Trophoblast cell (in vitro differentiated cells and primary cell): ENCODE measurements around the gene EXOSC1.

ENCODE experiments used
- DNase-seq, 2 donors: peaks; one replicate each; pipeline ENCODE4 v3.0.0-alpha.2; 2016
- H2AFZ ChIP-seq: 2 replicates; pipeline ENCODE4 v1.6.1; 2013; ENCODE audit warnings: low read length, moderate library complexity, mild to moderate bottlenecking; ENCODE audit not compliant: insufficient read depth, poor library complexity
- H2AK5ac ChIP-seq: 2 replicates; pipeline ENCODE4 v1.6.1; 2013; ENCODE audit warnings: mild to moderate bottlenecking, low read length
- H2BK120ac ChIP-seq: 2 replicates; pipeline ENCODE4 v1.6.1; 2013; ENCODE audit warnings: low read length, mild to moderate bottlenecking, moderate library complexity; ENCODE audit not compliant: insufficient read depth, poor library complexity
- H2BK12ac ChIP-seq: 2 replicates; pipeline ENCODE4 v1.6.1; 2013; ENCODE audit warnings: mild to moderate bottlenecking, low read length, moderate library complexity
- H2BK5ac ChIP-seq: 2 replicates; pipeline ENCODE4 v1.6.1; 2013; ENCODE audit warnings: low read length, low read depth, moderate library complexity, mild to moderate bottlenecking; ENCODE audit not compliant: poor library complexity
- H3K14ac ChIP-seq: 2 replicates; pipeline ENCODE4 v1.6.1; 2013; ENCODE audit warnings: mild to moderate bottlenecking, low read length
- H3K18ac ChIP-seq: 2 replicates; pipeline ENCODE4 v1.6.1; 2013; ENCODE audit warnings: mild to moderate bottlenecking, low read length
- H3K23ac ChIP-seq: 2 replicates; pipeline ENCODE4 v1.6.1; 2013; ENCODE audit warnings: low read length
- H3K27ac ChIP-seq: 2 replicates; pipeline ENCODE4 v1.5.1; 2013; ENCODE audit warnings: low read depth, mild to moderate bottlenecking, inconsistent platforms, low read length, moderate library complexity
- H3K27me3 ChIP-seq: 2 replicates; pipeline ENCODE4 v1.6.1; 2013; ENCODE audit warnings: inconsistent platforms, mild to moderate bottlenecking, low read length, moderate library complexity; ENCODE audit not compliant: insufficient read depth
- H3K36me3 ChIP-seq, 2 experiments: 1 replicate in 1 of 2; 2 replicates in 1 of 2; pipeline ENCODE4 v1.6.1; 2013; ENCODE audit warnings: low read length in 2 of 2, mild to moderate bottlenecking in 2 of 2, moderate library complexity in 1 of 2; ENCODE audit not compliant: insufficient read depth in 2 of 2, control insufficient read depth in 1 of 2
- H3K4ac ChIP-seq: 2 replicates; pipeline ENCODE4 v1.6.1; 2013; ENCODE audit warnings: low read depth, mild to moderate bottlenecking, low read length, moderate library complexity
- H3K4me1 ChIP-seq, 2 experiments: 1 replicate in 1 of 2; 2 replicates in 1 of 2; pipeline ENCODE4 v1.6.1; 2013; ENCODE audit warnings: low read length in 2 of 2, mild to moderate bottlenecking in 2 of 2, moderate library complexity in 1 of 2; ENCODE audit not compliant: insufficient read depth in 2 of 2, control insufficient read depth in 1 of 2
- H3K4me2 ChIP-seq: 2 replicates; pipeline ENCODE4 v1.6.1; 2013; ENCODE audit warnings: inconsistent platforms, mild to moderate bottlenecking, low read length, moderate library complexity
- H3K4me3 ChIP-seq: 2 replicates; pipeline ENCODE4 v1.5.1; 2013; ENCODE audit warnings: mild to moderate bottlenecking, low read depth, low read length, inconsistent platforms
- H3K79me1 ChIP-seq: one replicate; pipeline ENCODE4 v1.6.1; 2013; ENCODE audit warnings: low read length
- H3K79me2 ChIP-seq: 2 replicates; pipeline ENCODE4 v1.6.1; 2013; ENCODE audit warnings: low read length, mild to moderate bottlenecking; ENCODE audit not compliant: control insufficient read depth, insufficient read depth, poor library complexity
- H3K9ac ChIP-seq: 2 replicates; pipeline ENCODE4 v1.6.1; 2013; ENCODE audit warnings: mild to moderate bottlenecking, low read length
- H3K9me3 ChIP-seq: 2 replicates; pipeline ENCODE4 v1.6.1; 2013; ENCODE audit warnings: low read depth, mild to moderate bottlenecking, control low read depth, inconsistent platforms, low read length; ENCODE audit not compliant: insufficient read depth
- H4K12ac ChIP-seq: 2 replicates; pipeline ENCODE4 v1.6.1; 2013; ENCODE audit warnings: low read depth, mild to moderate bottlenecking, low read length, moderate library complexity
- H4K8ac ChIP-seq: 2 replicates; pipeline ENCODE4 v1.6.1; 2013; ENCODE audit warnings: low read depth, mild to moderate bottlenecking, low read length, moderate library complexity
- H4K91ac ChIP-seq: one replicate; pipeline ENCODE4 v1.6.1; 2013; ENCODE audit warnings: low read depth, mild to moderate bottlenecking, low read length, moderate library complexity
- WGBS: extraction: QIAGEN DNeasy Blood & Tissue Kit; methylation state at CpG from one replicate; pipeline ENCODE4 v1.1.7; 2013; ENCODE audit warnings: missing lambda C conversion rate; ENCODE audit not compliant: insufficient read length, insufficient coverage; ENCODE audit errors: extremely low coverage; 5-methylcytosine and 5-hydroxymethylcytosine counted together

Gene EXOSC1

GRCh38 chr10:97412891-97413304 is 32.9 kb downstream of the EXOSC1 start:
- no CpG with 5 or more reads among the region's 10 CpGs for WGBS
- Histone ChIP-seq H3K9ac (no peak overlapping the region), H3K4ac (no peak overlapping the region), H4K8ac (peak overlapping the region; percentile 55), H3K36me3 (no peaks in the 10 kb centered on the region), H3K18ac (no peak overlapping the region), H2AFZ (no peak overlapping the region), H2BK12ac (peak overlapping the region; percentile 34), H3K79me1 (no peaks in the 10 kb centered on the region), H3K79me2 (no peaks in the 10 kb centered on the region), H3K9me3 (peaks cover 1% of the 10 kb centered on the region), H2BK120ac (no peak overlapping the region), H3K27me3 (no peaks in the 10 kb centered on the region), H3K4me2 (no peak overlapping the region), H3K23ac (no peak overlapping the region), H4K12ac (no peak overlapping the region), H2BK5ac (no peak overlapping the region), H3K14ac (no peak overlapping the region), H2AK5ac (no peak overlapping the region), H4K91ac (no peak overlapping the region), H3K4me3 (no peak overlapping the region), H3K27ac (no peak overlapping the region), H3K4me1 (peaks cover 5 to 20% of the 10 kb centered on the region in 2 experiments)
- DNase-seq: peak in 1 of 2 donors; percentile 43

- no peak overlapping the region for H3K23ac ChIP-seq
- peaks cover 5 to 21% of the 10 kb centered on the region in 2 experiments for H3K4me1 ChIP-seq
- no peaks in the 10 kb centered on the region for H3K79me2 ChIP-seq
- no peak overlapping the region for H2BK12ac ChIP-seq
- H3K9me3 ChIP-seq: peaks cover 1% of the 10 kb centered on the region
- H3K27me3 ChIP-seq: no peaks in the 10 kb centered on the region
- no peaks in the 10 kb centered on the region for H3K36me3 ChIP-seq
- no peak overlapping the region for H2BK5ac ChIP-seq
- H2AK5ac ChIP-seq: no peak overlapping the region
- peak in 1 of 2 donors; percentile 46 for DNase-seq
- H3K4me2 ChIP-seq: no peak overlapping the region
- H3K18ac ChIP-seq: no peak overlapping the region
- no peak overlapping the region for H3K4ac ChIP-seq
- H2BK120ac ChIP-seq: no peak overlapping the region
- H3K4me3 ChIP-seq: no peak overlapping the region
- H3K27ac ChIP-seq: no peak overlapping the region
- no CpG with 5 or more reads among the region's 4 CpGs for WGBS
- H3K79me1 ChIP-seq: no peaks in the 10 kb centered on the region
- H2AFZ ChIP-seq: no peak overlapping the region
- H4K91ac ChIP-seq: no peak overlapping the region
- no peak overlapping the region for H3K14ac ChIP-seq
- H3K9ac ChIP-seq: no peak overlapping the region
- H4K12ac ChIP-seq: no peak overlapping the region
- H4K8ac ChIP-seq: no peak overlapping the region
Measured at GRCh38 chr10:97411406-97411805, 34.4 kb downstream of the EXOSC1 start.

GRCh38 chr10:97408496-97408992 is 37.3 kb downstream of the EXOSC1 start:
- Histone ChIP-seq H3K79me1 (no peaks in the 10 kb centered on the region), H3K18ac (no peak overlapping the region), H4K8ac (no peak overlapping the region), H3K27me3 (no peaks in the 10 kb centered on the region), H2BK5ac (no peak overlapping the region), H3K4me3 (no peak overlapping the region), H2BK12ac (no peak overlapping the region), H2AK5ac (no peak overlapping the region), H3K4me1 (peaks cover 3 to 14% of the 10 kb centered on the region in 2 experiments), H3K36me3 (no peaks in the 10 kb centered on the region), H3K79me2 (no peaks in the 10 kb centered on the region), H3K9me3 (peaks cover 1% of the 10 kb centered on the region), H2AFZ (no peak overlapping the region), H3K14ac (no peak overlapping the region), H3K9ac (no peak overlapping the region), H4K12ac (no peak overlapping the region), H3K23ac (no peak overlapping the region), H2BK120ac (no peak overlapping the region), H3K4me2 (no peak overlapping the region), H3K4ac (no peak overlapping the region), H3K27ac (no peak overlapping the region), H4K91ac (no peak overlapping the region)
- WGBS: no CpG with 5 or more reads among the region's 10 CpGs
- DNase-seq: peak; percentile 56 to 67

GRCh38 chr10:97407952-97408248 is 37.9 kb downstream of the EXOSC1 start:
- Histone ChIP-seq H3K9ac (no peak overlapping the region), H3K4me2 (no peak overlapping the region), H3K9me3 (peaks cover 1% of the 10 kb centered on the region), H2AFZ (no peak overlapping the region), H3K79me1 (no peaks in the 10 kb centered on the region), H2BK12ac (no peak overlapping the region), H3K14ac (no peak overlapping the region), H3K23ac (no peak overlapping the region), H4K12ac (no peak overlapping the region), H4K91ac (no peak overlapping the region), H4K8ac (no peak overlapping the region), H2BK5ac (no peak overlapping the region), H3K27me3 (no peaks in the 10 kb centered on the region), H3K18ac (no peak overlapping the region), H3K79me2 (no peaks in the 10 kb centered on the region), H2BK120ac (no peak overlapping the region), H3K36me3 (no peaks in the 10 kb centered on the region), H3K4me3 (no peak overlapping the region), H2AK5ac (no peak overlapping the region), H3K27ac (no peak overlapping the region), H3K4me1 (peaks cover 3 to 11% of the 10 kb centered on the region in 2 experiments), H3K4ac (no peak overlapping the region)
- WGBS: no CpG with 5 or more reads among the region's 2 CpGs
- no peak for DNase-seq
